Skeletal muscle satellite cell (primary cell): ENCODE results near the gene GNA14. TPM values are rescaled to one million over a fixed set of nuclear protein-coding genes. Genes with fewer than 3 reads are reported as not detected.
"Not testable (repeated sequence)": the region's sequence is repeated elsewhere in the genome, so short reads cannot be mapped to it uniquely, and the experiment has no call there.

Experiments
- H3K27me3 ChIP-seq: 2 replicates; pipeline ENCODE4 v1.7.0; 2013; ENCODE audit warnings: low read length; ENCODE audit not compliant: control insufficient read depth, insufficient read depth
- H3K36me3 ChIP-seq: 2 replicates; pipeline ENCODE4 v1.7.0; 2013; ENCODE audit warnings: mild to moderate bottlenecking, control low read depth, low read length; ENCODE audit not compliant: insufficient read depth
- H3K4me1 ChIP-seq: 2 replicates; pipeline ENCODE4 v1.7.0; 2013; ENCODE audit warnings: low read length; ENCODE audit not compliant: control insufficient read depth, insufficient read depth
- H3K4me2 ChIP-seq: 2 replicates; pipeline ENCODE4 v1.7.0; 2013; ENCODE audit warnings: mild to moderate bottlenecking, low read length
- H3K4me3 ChIP-seq: 2 replicates; pipeline ENCODE4 v1.7.0; 2013; ENCODE audit warnings: low read length
- H3K9ac ChIP-seq: 2 replicates; pipeline ENCODE4 v1.7.0; 2013; ENCODE audit warnings: mild to moderate bottlenecking, low read depth, low read length, moderate library complexity
- H3K9me3 ChIP-seq: replicated peaks from 2 replicates; pipeline ENCODE4 v1.7.0; 2013; ENCODE audit warnings: mild to moderate bottlenecking, control low read depth, low read length
- total RNA-seq: library from RNA; depleted of rRNA; stranded (reverse); fragments of >200 nt; gene quantifications from 2 replicates; pipeline ENCODE4 v1.2.3, GENCODE V29; 2012; rRNA removed

The GNA14 gene
- under 0.01 TPM in 1 of 2 replicates, not detected in the other for total RNA-seq

DNA sequence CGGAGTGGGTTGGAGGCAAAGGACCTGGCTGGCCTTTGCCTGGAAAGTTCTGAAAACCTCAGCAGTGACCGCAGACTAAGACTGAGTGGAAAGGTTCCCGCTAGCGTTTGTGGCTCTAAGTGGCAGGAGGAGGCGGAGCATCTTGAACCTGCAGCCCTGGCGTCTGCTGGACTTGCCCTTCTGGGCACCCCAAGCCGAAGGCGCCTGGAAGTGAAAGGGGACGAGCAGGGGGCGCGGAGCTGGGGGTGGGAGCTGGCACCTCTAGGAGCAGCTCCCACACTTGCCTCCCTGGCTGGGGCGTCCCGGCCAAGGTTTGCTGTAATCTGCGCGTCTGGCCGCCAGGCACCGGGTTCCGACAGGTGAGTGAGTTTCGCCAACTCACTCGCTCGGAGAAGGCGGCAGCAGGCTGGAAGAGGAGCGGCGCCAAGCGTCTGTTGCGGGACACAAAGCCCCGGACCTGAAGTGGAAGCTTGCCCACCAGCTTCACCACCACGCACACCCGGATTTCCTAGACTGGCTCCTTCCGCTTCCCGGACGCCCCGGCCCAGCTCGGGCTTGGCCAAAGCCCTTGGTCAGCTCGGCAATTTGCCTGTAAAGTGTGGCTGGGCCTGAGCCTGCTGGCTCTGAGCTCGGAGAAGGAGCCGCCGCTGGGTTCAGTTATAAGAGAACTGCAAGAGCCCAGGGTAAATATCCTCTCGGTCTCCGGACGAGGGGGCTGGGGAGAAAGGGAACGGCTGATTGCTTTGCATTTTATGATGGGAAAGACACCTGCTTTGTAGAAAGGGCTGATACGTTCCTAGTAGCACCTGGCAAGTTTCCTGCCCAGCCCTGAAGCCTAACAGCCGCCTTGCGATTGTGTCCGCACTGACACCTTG, at the start of gene GNA14:
TSS of gene GNA14 (minus strand) at position 89 of the 875 bp plus-strand sequence. CDS start 529 bp downstream, outside the sequence.
- peak within 1 kb of the TSS; percentile 71 for H3K4me3 ChIP-seq
- H3K27me3 ChIP-seq: peaks cover 39% of the 10 kb centered on the region
- H3K36me3 ChIP-seq: no peaks in the 10 kb centered on the region
- no peaks in the 10 kb centered on the region for H3K9me3 ChIP-seq
- H3K4me2 ChIP-seq: peak within 1 kb of the TSS; percentile 89
- H3K4me1 ChIP-seq: peaks cover 17% of the 10 kb centered on the region
- peak within 1 kb of the TSS; percentile 27 for H3K9ac ChIP-seq

DNA sequence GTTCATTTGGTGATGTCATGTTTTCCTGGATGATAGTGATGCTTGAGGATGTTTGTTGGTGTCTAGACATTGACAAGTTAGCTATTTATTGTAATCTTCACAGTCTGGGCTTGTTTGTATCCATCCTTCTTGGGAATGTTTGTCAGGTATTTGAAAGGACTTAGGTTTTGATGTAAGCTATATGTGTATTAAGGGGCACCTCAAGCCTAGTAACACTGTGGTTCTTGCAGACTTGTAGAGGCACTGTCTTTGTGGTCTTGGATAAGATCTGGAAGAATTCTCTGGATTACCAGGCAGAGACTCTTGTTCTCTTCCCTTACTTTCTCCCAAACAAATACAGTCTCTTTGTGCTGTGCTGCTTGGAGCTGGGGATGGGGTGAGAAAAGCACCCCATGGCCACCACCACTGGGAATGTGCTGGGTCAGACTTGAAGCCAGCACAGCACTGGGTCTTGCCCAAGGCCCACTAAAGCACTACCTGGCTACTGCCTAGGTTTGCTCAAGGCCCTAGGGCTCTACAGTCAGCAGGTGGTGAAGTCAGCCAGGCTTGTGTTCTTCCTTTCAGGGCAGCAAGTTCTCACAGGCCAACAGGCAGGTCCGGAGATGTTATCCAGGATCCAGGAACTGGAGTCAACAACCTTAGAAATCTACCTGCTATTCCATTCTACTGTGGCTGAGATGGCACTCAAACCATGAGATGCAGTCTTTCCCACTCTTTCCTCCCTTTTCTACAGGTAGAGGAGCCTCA, 49.3 kb upstream of the GNA14 start:
- Histone ChIP-seq H3K9me3 (no peaks in the 10 kb centered on the region), H3K27me3 (no peaks in the 10 kb centered on the region), H3K36me3 (no peaks in the 10 kb centered on the region), H3K4me1 (no peaks in the 10 kb centered on the region), H3K9ac (no peak overlapping the region), H3K4me2 (no peak overlapping the region), H3K4me3 (no peak overlapping the region)

DNA sequence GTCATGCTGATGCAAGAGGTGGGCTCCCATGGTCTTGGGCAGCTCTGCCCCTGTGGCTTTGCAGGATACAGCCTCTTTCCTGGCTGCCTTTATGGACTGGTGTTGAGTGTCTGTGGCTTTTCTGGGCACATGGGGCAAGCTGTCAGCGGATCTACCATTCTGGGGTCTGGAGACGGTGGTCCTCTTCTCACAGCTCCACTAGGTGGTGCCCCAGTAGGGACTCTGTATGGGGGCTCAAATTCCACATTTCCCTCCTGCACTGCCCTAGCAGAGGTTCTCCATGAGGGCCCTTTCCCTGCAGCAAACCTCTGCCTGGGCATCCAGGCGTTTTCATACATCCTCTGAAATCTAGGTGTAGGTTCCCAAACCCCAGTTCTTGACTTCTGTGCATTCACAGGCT, 42.6 kb upstream of the GNA14 start:
- H3K4me1 ChIP-seq, H3K36me3 ChIP-seq, H3K27me3 ChIP-seq, H3K4me2 ChIP-seq, H3K9ac ChIP-seq, H3K4me3 ChIP-seq, H3K9me3 ChIP-seq: not testable (repeated sequence)

DNA sequence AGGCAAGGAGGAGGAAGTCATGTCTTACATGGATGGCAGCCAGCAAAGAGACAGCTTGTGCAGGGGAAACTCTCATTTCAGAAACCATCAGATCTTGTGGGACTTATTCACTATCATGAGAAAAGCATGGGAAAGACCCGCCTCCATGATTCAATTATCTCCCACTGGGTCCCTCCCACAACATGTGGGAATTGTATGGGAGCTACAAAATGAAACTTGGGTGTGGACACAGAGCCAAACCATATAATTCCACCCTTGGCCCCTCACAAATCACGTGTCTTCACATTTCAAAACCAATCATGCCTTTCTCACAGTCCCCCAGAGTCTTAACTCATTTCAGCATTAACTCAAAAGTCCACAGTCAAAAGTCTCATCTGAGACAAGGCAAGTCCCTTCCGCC, 42.0 kb upstream of the GNA14 start:
- not testable (repeated sequence) for H3K9me3 ChIP-seq, H3K4me2 ChIP-seq, H3K36me3 ChIP-seq, H3K4me3 ChIP-seq, H3K4me1 ChIP-seq, H3K27me3 ChIP-seq, H3K9ac ChIP-seq

DNA sequence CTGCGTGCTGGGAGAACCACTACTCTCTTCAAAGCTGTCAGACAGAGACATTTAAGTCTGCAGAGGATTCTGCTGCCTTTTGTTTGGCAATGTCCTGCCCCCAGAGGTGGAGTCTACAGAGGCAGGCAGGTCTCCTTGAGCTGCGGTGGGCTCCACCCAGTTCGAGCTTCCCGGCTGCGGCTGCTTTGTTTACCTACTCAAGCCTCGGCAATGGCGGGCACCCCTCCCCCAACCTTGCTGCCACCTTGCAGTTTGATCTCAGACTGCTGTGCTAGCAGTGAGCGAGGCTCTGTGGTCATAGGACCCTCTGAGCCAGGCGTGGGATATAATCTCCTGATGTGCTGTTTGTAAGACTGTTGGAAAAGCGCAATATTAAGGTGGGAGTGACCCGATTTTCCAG, 39.6 kb upstream of the GNA14 start:
- not testable (repeated sequence) for H3K36me3 ChIP-seq, H3K4me1 ChIP-seq, H3K4me3 ChIP-seq, H3K4me2 ChIP-seq, H3K27me3 ChIP-seq, H3K9ac ChIP-seq, H3K9me3 ChIP-seq

DNA sequence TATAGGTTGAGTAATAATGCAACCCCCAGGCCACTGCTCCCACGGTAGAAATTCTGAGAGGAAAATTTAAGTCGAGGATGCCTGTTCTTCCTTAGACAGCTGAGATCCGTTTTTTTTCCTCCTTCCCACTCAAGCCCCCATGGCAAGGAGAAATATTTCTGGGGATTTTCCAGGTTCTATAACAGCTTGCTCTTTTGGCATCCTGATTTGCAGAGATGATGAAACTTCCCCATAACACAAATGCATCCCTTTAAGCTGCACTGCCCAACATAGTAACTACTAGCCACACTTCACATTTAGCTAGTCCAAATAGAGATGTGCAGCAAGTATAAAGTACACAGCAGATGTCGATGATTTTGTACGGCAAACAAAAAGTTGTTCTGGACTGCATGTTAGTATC, 32.5 kb upstream of the GNA14 start:
- H3K9me3 ChIP-seq: no peaks in the 10 kb centered on the region
- no peak overlapping the region for H3K4me2 ChIP-seq
- no peaks in the 10 kb centered on the region for H3K27me3 ChIP-seq
- no peak overlapping the region for H3K9ac ChIP-seq
- H3K4me3 ChIP-seq: no peak overlapping the region
- no peaks in the 10 kb centered on the region for H3K36me3 ChIP-seq
- no peaks in the 10 kb centered on the region for H3K4me1 ChIP-seq

DNA sequence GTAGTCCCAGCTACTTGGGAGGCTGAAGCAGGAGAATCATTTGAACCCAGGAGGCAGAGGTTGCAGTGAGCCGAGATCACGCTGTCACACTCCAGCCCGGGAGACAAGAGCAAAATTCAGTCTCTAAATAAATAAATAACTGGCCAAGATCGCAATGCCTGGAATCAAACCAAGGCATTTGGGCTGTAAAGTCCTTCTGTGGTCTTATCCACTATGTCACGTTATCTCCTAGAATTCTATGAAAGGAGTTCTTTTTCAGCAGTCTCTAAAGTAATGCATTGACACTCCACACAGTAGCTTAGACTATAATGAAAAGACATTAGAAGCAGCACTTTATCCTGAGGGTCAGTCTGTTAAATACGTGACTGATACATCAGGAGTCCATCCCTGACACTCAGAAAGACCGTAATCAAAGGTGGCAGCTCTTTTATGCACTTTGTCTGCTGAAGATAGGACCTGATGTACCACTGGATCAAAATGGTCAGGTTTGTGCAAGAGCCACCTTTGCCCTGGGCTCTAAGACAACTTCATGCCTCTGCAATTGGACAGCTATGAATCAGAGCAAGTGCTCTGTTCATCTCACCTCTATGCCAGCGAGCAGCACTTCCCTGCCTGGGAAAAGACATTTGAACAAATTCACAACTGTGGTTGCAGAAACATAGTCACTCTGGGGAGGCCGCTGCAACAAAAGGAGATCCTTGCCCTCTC, 31.7 kb upstream of the GNA14 start:
- Histone ChIP-seq H3K27me3 (no peaks in the 10 kb centered on the region), H3K4me3 (no peak overlapping the region), H3K9ac (no peak overlapping the region), H3K4me2 (no peak overlapping the region), H3K36me3 (no peaks in the 10 kb centered on the region), H3K4me1 (no peaks in the 10 kb centered on the region), H3K9me3 (no peaks in the 10 kb centered on the region)

DNA sequence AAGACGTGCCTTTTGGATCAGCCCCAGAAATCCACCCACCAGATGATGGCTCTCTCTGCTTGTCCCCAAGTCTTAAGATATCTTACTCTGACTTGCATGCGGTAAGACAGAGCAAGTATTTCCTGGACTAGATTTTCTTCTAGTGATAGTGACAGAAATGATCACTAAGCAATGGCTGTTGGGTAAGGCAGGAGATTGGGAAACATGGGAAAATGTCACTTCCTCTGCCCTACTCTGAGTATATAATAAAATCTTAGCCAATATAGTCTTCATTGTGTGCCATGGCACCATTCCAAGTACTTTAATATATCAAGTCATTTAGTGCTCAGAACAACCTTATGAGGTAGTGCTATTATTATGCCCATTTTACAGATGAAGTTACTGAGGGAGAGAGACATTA, 31.0 kb upstream of the GNA14 start:
- Histone ChIP-seq H3K4me2 (no peak overlapping the region), H3K36me3 (no peaks in the 10 kb centered on the region), H3K4me1 (no peaks in the 10 kb centered on the region), H3K27me3 (no peaks in the 10 kb centered on the region), H3K4me3 (no peak overlapping the region), H3K9ac (no peak overlapping the region), H3K9me3 (no peaks in the 10 kb centered on the region)

GRCh38 chr9:77677957-77678535, 29.9 kb upstream of the GNA14 start:
- Histone ChIP-seq H3K4me1 (no peaks in the 10 kb centered on the region), H3K4me3 (no peak overlapping the region), H3K9me3 (no peaks in the 10 kb centered on the region), H3K4me2 (no peak overlapping the region), H3K27me3 (no peaks in the 10 kb centered on the region), H3K9ac (no peak overlapping the region), H3K36me3 (no peaks in the 10 kb centered on the region)

DNA sequence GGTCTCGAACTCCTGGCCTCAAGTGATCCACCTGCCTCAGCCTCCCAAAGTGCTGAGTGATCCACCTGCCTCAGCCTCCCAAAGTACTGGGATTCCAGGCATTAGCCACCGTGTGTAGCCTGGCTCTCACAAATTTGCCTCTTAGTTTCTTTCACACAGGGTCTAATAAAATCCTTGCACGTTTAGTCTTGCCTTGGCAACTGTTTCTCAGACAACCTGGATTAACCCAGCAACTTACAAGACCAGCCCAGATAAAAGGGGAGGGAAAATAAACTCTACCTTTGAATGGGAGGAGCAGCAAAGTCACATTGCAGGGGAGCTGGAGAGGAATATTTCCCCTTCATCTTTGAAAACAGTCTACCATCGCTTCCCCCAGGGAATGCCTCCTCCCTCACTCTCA, 29.3 kb upstream of the GNA14 start:
- Histone ChIP-seq H3K4me3 (no peak overlapping the region), H3K4me2 (no peak overlapping the region), H3K4me1 (no peaks in the 10 kb centered on the region), H3K9ac (no peak overlapping the region), H3K27me3 (no peaks in the 10 kb centered on the region), H3K36me3 (no peaks in the 10 kb centered on the region), H3K9me3 (no peaks in the 10 kb centered on the region)
